ENCODE data around the gene ALPL.

DNA sequence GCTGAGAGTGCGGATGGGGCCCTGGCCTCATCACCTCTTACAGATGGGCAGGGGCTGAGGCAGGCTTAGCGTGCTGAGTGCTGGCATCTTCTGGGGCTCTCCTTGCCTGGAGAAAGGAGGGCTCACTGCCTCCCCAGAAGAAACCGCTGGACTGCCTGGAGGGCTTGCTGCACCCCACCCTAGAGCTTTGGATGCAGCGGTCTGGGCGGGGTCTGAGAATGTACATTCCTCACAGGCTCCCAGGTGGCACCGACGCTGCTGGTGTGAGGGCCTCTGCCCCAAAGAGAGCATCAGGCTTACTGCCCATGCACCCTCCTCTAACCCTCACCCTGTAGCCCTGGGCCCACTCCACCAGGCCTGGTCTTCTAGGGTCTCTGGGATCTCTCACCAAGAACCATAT lies 108.8 kb downstream of the ALPL start:
- TF ChIP-seq ZNF660 (tag by site-specific recombination; IDR thresholded peaks at IDR 0.05): no peak
- no peak for TF ChIP-seq AEBP2 (tag by site-specific recombination; IDR thresholded peaks at IDR 0.05; ENCODE audit: borderline replicate concordance)
- TF ChIP-seq PRDM10 (tag by site-specific recombination; IDR thresholded peaks at IDR 0.05): no peak
- TF ChIP-seq, protein P1, sequence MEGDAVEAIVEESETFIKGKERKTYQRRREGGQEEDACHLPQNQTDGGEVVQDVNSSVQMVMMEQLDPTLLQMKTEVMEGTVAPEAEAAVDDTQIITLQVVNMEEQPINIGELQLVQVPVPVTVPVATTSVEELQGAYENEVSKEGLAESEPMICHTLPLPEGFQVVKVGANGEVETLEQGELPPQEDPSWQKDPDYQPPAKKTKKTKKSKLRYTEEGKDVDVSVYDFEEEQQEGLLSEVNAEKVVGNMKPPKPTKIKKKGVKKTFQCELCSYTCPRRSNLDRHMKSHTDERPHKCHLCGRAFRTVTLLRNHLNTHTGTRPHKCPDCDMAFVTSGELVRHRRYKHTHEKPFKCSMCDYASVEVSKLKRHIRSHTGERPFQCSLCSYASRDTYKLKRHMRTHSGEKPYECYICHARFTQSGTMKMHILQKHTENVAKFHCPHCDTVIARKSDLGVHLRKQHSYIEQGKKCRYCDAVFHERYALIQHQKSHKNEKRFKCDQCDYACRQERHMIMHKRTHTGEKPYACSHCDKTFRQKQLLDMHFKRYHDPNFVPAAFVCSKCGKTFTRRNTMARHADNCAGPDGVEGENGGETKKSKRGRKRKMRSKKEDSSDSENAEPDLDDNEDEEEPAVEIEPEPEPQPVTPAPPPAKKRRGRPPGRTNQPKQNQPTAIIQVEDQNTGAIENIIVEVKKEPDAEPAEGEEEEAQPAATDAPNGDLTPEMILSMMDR (tag by site-specific recombination; IDR thresholded peaks at IDR 0.05): no peak
- no peak for TF ChIP-seq GLI4 (tag by site-specific recombination; IDR thresholded peaks at IDR 0.05)
- TF ChIP-seq ZNF184 (tag by site-specific recombination; IDR thresholded peaks at IDR 0.05): no peak
- no peak for TF ChIP-seq ZNF76 (tag by site-specific recombination; IDR thresholded peaks at IDR 0.05; ENCODE audit: borderline replicate concordance, low read depth)
- no peak for TF ChIP-seq ZNF600 (tag by site-specific recombination; IDR thresholded peaks at IDR 0.05)
